ENCODE measurements around the gene EML4. TPM values are rescaled to one million over a fixed set of nuclear protein-coding genes. Genes with fewer than 3 reads are reported as not detected.

EML4 gene
- total RNA-seq, 1 donor from 2014 or later, result 72.2 TPM

DNA sequence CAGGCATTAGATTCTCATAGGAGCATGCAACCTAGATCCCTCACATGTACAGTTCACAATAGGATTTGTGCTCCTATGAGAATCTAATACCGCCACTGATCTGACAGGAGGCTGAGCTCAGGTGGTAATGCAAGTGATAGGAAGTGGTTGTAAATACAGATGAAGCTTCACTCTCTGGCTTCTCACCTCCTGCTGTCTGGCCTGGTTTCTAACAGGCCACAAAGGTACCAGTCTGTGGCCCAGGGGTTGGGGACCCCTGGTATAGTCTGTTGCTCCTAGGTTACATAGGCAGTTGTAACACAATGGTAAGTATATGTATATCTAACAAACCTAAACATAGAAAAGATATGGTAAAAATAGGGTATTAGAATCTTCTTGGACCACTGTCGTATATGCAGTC, 81.8 kb downstream of the EML4 start:
- Mint-ChIP-seq H3K4me3 (no peak overlapping the region), H3K27ac (ENCODE audit: unreplicated experiment) (no peak overlapping the region), H3K9me3 (peaks cover 2% of the 10 kb centered on the region), H3K36me3 (ENCODE audit: low read depth) (peaks cover 10% of the 10 kb centered on the region), H3K4me1 (peaks cover 37% of the 10 kb centered on the region), H3K27me3 (ENCODE audit: low read depth) (no peaks in the 10 kb centered on the region)
- TF ChIP-seq, protein P1, sequence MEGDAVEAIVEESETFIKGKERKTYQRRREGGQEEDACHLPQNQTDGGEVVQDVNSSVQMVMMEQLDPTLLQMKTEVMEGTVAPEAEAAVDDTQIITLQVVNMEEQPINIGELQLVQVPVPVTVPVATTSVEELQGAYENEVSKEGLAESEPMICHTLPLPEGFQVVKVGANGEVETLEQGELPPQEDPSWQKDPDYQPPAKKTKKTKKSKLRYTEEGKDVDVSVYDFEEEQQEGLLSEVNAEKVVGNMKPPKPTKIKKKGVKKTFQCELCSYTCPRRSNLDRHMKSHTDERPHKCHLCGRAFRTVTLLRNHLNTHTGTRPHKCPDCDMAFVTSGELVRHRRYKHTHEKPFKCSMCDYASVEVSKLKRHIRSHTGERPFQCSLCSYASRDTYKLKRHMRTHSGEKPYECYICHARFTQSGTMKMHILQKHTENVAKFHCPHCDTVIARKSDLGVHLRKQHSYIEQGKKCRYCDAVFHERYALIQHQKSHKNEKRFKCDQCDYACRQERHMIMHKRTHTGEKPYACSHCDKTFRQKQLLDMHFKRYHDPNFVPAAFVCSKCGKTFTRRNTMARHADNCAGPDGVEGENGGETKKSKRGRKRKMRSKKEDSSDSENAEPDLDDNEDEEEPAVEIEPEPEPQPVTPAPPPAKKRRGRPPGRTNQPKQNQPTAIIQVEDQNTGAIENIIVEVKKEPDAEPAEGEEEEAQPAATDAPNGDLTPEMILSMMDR (conservative IDR thresholded peaks at IDR 0.05), result no peak
- DNase-seq (ENCODE audit: low read depth, low spot score), result no peak

GRCh38 chr2:42252464-42252863, 83.3 kb downstream of the EML4 start:
- Mint-ChIP-seq H3K27me3 (ENCODE audit: low read depth) (no peaks in the 10 kb centered on the region), H3K36me3 (ENCODE audit: low read depth) (no peaks in the 10 kb centered on the region), H3K27ac (ENCODE audit: unreplicated experiment) (peak overlapping the region; percentile 78), H3K4me3 (peak overlapping the region; percentile 60), H3K4me1 (peaks cover 44% of the 10 kb centered on the region), H3K9me3 (peaks cover 2% of the 10 kb centered on the region)
- TF ChIP-seq, protein P1 (conservative IDR thresholded peaks at IDR 0.05), result no peak
- peak; percentile 9 for DNase-seq (ENCODE audit: low read depth, low spot score)

DNA sequence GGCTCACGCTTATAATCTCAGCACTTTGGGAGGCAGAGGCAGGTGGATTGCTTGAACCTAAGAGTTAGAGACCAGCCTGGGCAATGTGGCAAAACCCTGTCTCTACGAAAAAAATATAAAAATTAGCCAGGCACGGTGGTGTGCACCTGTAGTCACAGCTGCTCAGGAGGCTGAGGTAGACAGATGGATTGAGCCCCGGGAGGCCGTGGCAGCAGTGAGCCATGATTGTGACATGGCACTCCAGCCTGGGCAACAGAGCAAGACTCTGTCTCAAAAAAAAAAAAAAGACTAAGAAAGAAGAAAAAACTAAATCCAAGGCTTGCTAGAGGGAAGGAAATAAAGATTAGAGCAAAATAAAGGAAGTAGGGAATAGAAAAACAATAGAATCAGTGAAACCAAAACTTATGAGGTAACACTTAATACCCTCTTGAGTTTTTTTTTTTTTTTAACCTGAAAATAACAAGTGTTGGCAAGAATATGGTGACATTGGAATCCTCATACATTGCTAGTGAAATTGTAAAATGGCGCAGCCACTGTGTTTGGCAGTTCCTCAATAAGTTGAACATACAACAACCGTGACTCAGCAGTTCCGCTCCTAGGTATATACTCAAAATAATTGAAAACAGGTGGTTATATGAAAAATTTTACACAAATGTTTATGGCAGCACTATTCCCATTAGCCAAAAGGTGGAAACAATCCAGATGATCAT, 85.2 kb downstream of the EML4 start:
- DNase-seq (ENCODE audit: low read depth, low spot score), result no peak
- peaks cover 2% of the 10 kb centered on the region for H3K36me3 Mint-ChIP-seq (ENCODE audit: low read depth)
- H3K9me3 Mint-ChIP-seq, result peaks cover 2% of the 10 kb centered on the region
- no peaks in the 10 kb centered on the region for H3K27me3 Mint-ChIP-seq (ENCODE audit: low read depth)
- TF ChIP-seq, protein P1 (conservative IDR thresholded peaks at IDR 0.05), result no peak
- H3K4me1 Mint-ChIP-seq, result peaks cover 41% of the 10 kb centered on the region
- no peak overlapping the region for H3K27ac Mint-ChIP-seq (ENCODE audit: unreplicated experiment)
- no peak overlapping the region for H3K4me3 Mint-ChIP-seq

GRCh38 chr2:42256505-42256904, 87.4 kb downstream of the EML4 start:
- TF ChIP-seq, protein P1 (conservative IDR thresholded peaks at IDR 0.05), result no peak
- Mint-ChIP-seq H3K27me3 (ENCODE audit: low read depth) (no peaks in the 10 kb centered on the region), H3K4me1 (peaks cover 30% of the 10 kb centered on the region), H3K4me3 (no peak overlapping the region), H3K36me3 (ENCODE audit: low read depth) (peaks cover 5% of the 10 kb centered on the region), H3K27ac (ENCODE audit: unreplicated experiment) (no peak overlapping the region), H3K9me3 (peaks cover 2% of the 10 kb centered on the region)
- no peak for DNase-seq (ENCODE audit: low read depth, low spot score)

DNA sequence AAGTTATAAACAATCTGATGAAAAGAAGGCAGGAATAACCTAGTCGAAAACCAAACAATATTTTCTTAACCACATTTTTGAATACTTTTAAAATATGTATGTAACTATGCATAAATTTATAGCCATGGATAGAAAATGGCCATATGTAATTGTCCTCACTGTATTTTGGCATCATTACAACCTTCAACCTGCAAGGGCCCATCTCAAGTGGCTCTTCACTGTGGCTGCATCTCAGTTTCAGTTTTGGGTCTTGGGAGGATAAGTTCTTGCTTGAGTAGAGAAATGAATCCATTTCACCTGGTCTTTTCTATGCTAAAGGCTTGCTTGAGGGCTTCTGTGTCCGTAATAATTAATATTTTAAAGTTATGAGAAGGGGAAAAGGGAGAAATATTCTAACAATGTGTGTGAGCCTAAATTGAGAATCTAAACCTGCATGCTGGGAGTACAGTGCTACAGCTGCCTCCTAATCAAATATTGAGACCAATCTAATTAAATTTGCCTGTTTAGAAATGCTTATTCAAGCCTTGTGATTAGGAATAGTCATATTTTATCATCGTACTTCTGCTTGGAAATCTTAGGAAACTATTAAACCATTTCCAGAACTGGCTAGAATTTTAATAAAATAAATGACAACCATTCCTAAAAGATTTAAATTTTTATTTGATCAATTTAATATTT, 92.5 kb downstream of the EML4 start:
- Mint-ChIP-seq H3K9me3 (no peaks in the 10 kb centered on the region), H3K27ac (ENCODE audit: unreplicated experiment) (no peak overlapping the region), H3K36me3 (ENCODE audit: low read depth) (peaks cover 5% of the 10 kb centered on the region), H3K4me1 (peaks cover 3% of the 10 kb centered on the region), H3K27me3 (ENCODE audit: low read depth) (no peaks in the 10 kb centered on the region), H3K4me3 (no peak overlapping the region)
- DNase-seq (ENCODE audit: low read depth, low spot score), result no peak
- TF ChIP-seq, protein P1 (conservative IDR thresholded peaks at IDR 0.05), result no peak
